GM18505 (cell line): ENCODE results near the gene ZNF77.
"Not testable (repeated sequence)": the region's sequence is repeated elsewhere in the genome, so short reads cannot be mapped to it uniquely, and the experiment has no call there.

Source experiments
- ATAC-seq: cut with Tn5 transposase; IDR thresholded peaks from one replicate; pipeline ENCODE4 v1.9.1; 2021; ENCODE audit not compliant: unreplicated experiment
- POLR2A ChIP-seq: IDR thresholded peaks from 4 replicates; pipeline ENCODE4 v1.6.1; 2011; ENCODE audit warnings: borderline replicate concordance; ENCODE audit not compliant: insufficient read depth, insufficient read length; ENCODE audit errors: extremely low read depth

The ZNF77 gene

DNA sequence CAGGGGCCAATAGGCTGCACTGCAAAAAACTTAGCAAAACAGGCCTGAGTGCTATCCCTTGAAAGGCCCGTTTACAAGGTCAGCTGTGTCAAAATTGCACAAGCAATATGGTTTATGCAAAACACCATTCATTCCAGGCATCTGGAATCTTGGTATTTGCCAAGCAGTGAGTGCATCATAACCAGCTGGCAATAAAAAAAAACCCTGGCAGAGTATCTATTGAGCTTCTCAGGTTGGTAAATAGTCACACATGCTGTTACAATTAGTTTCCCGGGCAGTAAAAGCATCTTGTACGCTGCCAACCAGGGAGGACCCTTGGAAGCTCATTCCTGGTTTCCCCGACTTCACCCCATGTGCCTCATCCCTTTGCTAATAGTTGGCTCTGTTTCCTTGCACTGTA is 21.3 kb downstream of the ZNF77 start:
- no peak for TF ChIP-seq POLR2A
- ATAC-seq, result no peak

DNA sequence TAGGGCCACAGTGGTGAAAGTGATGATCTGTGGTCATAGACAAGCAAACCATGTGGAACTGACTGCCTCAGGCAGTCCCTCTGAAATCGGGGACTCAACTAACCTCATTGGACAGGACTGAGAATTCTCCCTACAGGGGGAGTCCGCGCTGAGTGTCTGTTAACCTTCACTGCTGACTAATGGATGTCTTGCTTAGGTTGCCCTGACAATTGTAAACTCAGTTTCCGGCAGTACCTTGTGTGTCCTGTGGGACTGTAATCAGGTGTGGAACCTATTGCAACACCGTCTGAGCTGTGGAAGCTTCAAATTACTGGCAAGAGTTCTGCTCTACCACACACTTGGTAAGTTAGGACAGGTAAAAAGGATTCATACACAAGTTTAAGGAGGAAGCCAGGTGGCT is 21.8 kb downstream of the ZNF77 start:
- no peak for TF ChIP-seq POLR2A
- no peak for ATAC-seq

- TF ChIP-seq POLR2A, result no peak
- no peak for ATAC-seq
Measured at GRCh38 chr19:2917275-2918184, 27.2 kb downstream of the ZNF77 start.

DNA sequence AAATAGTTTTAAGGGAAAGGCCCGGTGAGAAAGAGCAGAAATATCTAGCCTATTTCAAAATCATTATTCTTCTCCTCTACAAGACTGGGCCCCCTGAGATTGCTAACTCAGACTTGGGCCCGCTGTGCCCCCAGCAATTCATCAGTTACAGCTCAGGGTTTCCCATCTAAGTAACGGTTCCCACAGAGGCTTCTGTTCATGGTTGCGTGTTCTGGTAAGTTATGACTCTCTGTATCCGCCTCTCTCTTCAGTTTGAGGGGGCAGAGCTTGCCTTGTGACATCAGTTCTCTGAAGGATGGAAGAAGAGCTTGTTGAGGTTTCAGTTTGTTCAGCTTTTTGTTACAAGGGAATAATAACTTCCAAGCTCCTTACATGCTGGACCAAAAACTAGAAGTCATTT is 32.5 kb downstream of the ZNF77 start:
- ATAC-seq, result no peak
- no peak for TF ChIP-seq POLR2A

GRCh38 chr19:2906631-2907195 is 38.1 kb downstream of the ZNF77 start:
- ATAC-seq, result no peak
- TF ChIP-seq POLR2A, result no peak

DNA sequence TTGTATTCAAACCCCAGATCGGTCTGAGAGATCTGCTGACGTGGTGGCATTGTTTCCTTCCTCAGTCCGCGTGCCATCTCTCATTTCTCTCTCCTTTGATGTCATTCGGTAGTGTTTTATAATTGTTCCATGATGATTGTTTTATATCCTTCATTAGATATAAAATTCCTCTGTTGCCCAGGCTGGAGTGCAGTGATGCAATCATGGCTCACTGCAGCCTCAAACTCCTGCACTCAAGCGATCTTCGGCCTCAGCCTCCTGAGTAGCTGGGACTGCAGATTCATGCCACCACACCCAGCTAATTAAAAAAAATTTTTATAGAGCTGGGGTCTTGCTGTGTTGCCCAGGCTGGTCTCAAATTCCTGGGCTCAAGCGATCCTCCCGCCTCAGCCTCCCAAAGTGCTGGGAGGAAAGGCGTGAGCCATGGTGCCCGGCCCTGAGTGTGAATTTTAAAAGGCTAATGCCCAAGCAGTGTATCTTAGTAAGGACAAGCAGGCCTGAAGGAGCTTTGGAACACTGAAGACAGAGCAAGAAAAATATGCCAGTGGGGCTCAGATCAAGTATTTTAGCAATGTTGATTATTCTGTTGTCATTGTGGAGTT is 38.8 kb downstream of the ZNF77 start:
- no peak for TF ChIP-seq POLR2A

DNA sequence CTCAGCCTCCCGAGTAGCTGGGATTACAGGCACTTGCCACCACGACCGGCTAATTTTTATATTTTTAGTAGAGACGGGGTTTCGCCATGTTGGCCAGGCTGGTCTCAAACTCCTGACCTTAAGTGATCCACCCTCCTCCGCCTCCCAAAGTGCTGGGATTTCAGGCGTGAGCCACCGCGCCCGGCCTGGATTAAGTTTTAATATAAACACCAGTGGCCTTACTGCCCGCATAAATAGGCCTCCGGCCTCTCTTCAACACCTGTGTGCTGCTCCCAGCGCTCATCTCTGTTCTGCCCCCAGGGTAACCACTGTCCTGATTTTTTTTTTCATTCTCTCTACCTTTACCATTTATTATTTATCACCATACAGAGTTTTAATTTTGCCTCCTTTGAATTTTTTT is 41.4 kb downstream of the ZNF77 start:
- ATAC-seq, result not testable (repeated sequence)

More for the DNA sequence above, 38.8 kb downstream of the ZNF77 start:
- ATAC-seq, result no peak

GRCh38 chr19:2902590-2903218 is 42.1 kb downstream of the ZNF77 start:
- ATAC-seq, result no peak
- no peak for TF ChIP-seq POLR2A

GRCh38 chr19:2900296-2901252 is 44.2 kb downstream of the ZNF77 start, which contains the start of gene ZNF57:
TSS of gene ZNF57 (plus strand) at chr19:2900928. CDS start at chr19:2901046, 118 bp downstream.
- TF ChIP-seq POLR2A, result peak; percentile 66
- ATAC-seq, result peak; percentile 89

DNA sequence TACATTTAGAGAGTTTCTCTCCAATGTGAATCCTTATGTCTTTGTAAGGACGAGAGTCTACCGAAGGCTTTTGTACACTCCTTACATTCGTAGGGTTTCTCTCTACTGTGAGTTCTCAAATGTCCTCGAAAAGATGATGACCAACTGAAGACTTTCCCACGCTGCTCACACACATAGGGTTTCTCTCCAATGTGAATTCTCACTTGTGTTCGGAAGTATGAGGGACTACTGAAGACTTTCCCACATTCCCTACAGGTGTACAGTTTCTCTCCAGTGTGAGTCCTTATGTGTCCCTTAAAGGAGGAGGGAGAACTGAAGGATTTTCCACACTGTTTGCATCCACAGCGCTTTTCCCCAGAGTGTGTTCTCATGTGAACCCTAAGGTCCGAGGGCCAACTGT is 48.1 kb downstream of the ZNF77 start:
- TF ChIP-seq POLR2A, result no peak
- no peak for ATAC-seq

- not testable (repeated sequence) for ATAC-seq
Measured at GRCh38 chr19:2890531-2890930, 54.2 kb downstream of the ZNF77 start.

GRCh38 chr19:2888731-2889224 is 56.0 kb downstream of the ZNF77 start:
- TF ChIP-seq POLR2A, result no peak
- no peak for ATAC-seq
